Osteoblast (primary cell): ENCODE results near the gene SMIM24. TPM values are rescaled to one million over a fixed set of nuclear protein-coding genes. Genes with fewer than 3 reads are reported as not detected.

Experiments used
- DNase-seq: peaks from one replicate; pipeline ENCODE4 v3.0.0; 2011; ENCODE audit warnings: low spot score, mixed read lengths; ENCODE audit not compliant: insufficient read length; ENCODE audit errors: missing footprints
- H2AFZ ChIP-seq: 2 replicates; pipeline ENCODE4 v1.6.0; 2011; ENCODE audit warnings: mild to moderate bottlenecking, low read length
- H3K27ac ChIP-seq: 2 replicates; pipeline ENCODE4 v1.5.1; 2011; ENCODE audit warnings: mild to moderate bottlenecking, low read depth, low read length, moderate library complexity
- H3K27me3 ChIP-seq: 2 replicates; pipeline ENCODE4 v1.6.0; 2012; ENCODE audit warnings: mild to moderate bottlenecking, control low read depth, inconsistent platforms, low read length, moderate library complexity; ENCODE audit not compliant: insufficient read depth
- H3K36me3 ChIP-seq: 2 replicates; pipeline ENCODE4 v1.5.1; 2011; ENCODE audit warnings: mild to moderate bottlenecking, low read length, control low read depth, moderate library complexity; ENCODE audit not compliant: insufficient read depth
- H3K4me1 ChIP-seq: 2 replicates; pipeline ENCODE4 v1.5.1; 2011; ENCODE audit warnings: mild to moderate bottlenecking, low read length, control low read depth, moderate library complexity; ENCODE audit not compliant: insufficient read depth
- H3K4me2 ChIP-seq: 2 replicates; pipeline ENCODE4 v1.6.0; 2011; ENCODE audit warnings: mild to moderate bottlenecking, low read length; ENCODE audit not compliant: insufficient read depth
- H3K4me3 ChIP-seq: fragments of 200-600 bp; sonication (generic); 3 replicates; pipeline ENCODE4 v1.5.1; 2012; ENCODE audit warnings: mild to moderate bottlenecking, low read length, inconsistent platforms; ENCODE audit not compliant: insufficient read depth
- H3K79me2 ChIP-seq: 2 replicates; pipeline ENCODE4 v1.6.0; 2012; ENCODE audit warnings: mild to moderate bottlenecking, low read length, control low read depth, inconsistent platforms; ENCODE audit not compliant: insufficient read depth
- H3K9me3 ChIP-seq: 2 replicates; pipeline ENCODE4 v1.5.1; 2011; ENCODE audit warnings: low read depth, low read length, control low read depth
- H4K20me1 ChIP-seq: 2 replicates; pipeline ENCODE4 v1.6.0; 2012; ENCODE audit warnings: mild to moderate bottlenecking, low read length, control low read depth; ENCODE audit not compliant: insufficient read depth
- total RNA-seq: library from RNA; depleted of rRNA; stranded (reverse); fragments of >200 nt; gene quantifications from 2 replicates; pipeline ENCODE4 v1.2.3, GENCODE V29; 2012
- TF ChIP-seq, protein P1 (sequence below): IDR thresholded peaks from 2 replicates; pipeline ENCODE4 v1.5.1; 2011; ENCODE audit warnings: mild to moderate bottlenecking, low read depth, low read length, moderate library complexity; ENCODE audit errors: extremely low read depth

The SMIM24 gene
- total RNA-seq, 1 donor: not detected

DNA sequence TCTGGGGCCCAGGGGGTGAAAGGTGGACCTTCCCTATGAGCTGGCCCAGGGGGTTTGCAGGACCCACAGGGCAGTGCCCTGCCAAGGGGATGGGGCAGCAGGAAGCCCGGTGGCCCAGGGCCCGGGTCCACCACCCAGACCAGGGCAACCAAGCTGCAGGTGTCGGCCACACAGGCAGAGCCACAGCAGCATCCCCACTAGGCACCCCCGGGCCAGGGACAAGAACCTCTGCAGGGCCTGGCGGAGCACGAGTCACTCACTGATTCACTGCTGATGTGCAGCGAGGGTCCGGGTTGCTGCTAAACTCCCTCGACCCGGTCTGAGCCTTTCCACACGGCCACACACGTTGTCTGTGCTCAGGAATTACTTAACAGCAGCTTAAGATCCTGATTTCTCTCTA lies 34.6 kb upstream of the SMIM24 start:
- H3K9me3 ChIP-seq: no peaks in the 10 kb centered on the region
- peaks cover 18% of the 10 kb centered on the region for H3K36me3 ChIP-seq
- TF ChIP-seq, protein P1, sequence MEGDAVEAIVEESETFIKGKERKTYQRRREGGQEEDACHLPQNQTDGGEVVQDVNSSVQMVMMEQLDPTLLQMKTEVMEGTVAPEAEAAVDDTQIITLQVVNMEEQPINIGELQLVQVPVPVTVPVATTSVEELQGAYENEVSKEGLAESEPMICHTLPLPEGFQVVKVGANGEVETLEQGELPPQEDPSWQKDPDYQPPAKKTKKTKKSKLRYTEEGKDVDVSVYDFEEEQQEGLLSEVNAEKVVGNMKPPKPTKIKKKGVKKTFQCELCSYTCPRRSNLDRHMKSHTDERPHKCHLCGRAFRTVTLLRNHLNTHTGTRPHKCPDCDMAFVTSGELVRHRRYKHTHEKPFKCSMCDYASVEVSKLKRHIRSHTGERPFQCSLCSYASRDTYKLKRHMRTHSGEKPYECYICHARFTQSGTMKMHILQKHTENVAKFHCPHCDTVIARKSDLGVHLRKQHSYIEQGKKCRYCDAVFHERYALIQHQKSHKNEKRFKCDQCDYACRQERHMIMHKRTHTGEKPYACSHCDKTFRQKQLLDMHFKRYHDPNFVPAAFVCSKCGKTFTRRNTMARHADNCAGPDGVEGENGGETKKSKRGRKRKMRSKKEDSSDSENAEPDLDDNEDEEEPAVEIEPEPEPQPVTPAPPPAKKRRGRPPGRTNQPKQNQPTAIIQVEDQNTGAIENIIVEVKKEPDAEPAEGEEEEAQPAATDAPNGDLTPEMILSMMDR: no peak
- H3K4me1 ChIP-seq: peaks cover 17% of the 10 kb centered on the region
- H4K20me1 ChIP-seq: peaks cover 85% of the 10 kb centered on the region
- DNase-seq: peak; percentile 89
- H3K27ac ChIP-seq: peak overlapping the region; percentile 37
- H3K4me2 ChIP-seq: no peak overlapping the region
- H2AFZ ChIP-seq: no peak overlapping the region
- peaks cover 99% of the 10 kb centered on the region for H3K79me2 ChIP-seq
- no peaks in the 10 kb centered on the region for H3K27me3 ChIP-seq
- no peak overlapping the region for H3K4me3 ChIP-seq

DNA sequence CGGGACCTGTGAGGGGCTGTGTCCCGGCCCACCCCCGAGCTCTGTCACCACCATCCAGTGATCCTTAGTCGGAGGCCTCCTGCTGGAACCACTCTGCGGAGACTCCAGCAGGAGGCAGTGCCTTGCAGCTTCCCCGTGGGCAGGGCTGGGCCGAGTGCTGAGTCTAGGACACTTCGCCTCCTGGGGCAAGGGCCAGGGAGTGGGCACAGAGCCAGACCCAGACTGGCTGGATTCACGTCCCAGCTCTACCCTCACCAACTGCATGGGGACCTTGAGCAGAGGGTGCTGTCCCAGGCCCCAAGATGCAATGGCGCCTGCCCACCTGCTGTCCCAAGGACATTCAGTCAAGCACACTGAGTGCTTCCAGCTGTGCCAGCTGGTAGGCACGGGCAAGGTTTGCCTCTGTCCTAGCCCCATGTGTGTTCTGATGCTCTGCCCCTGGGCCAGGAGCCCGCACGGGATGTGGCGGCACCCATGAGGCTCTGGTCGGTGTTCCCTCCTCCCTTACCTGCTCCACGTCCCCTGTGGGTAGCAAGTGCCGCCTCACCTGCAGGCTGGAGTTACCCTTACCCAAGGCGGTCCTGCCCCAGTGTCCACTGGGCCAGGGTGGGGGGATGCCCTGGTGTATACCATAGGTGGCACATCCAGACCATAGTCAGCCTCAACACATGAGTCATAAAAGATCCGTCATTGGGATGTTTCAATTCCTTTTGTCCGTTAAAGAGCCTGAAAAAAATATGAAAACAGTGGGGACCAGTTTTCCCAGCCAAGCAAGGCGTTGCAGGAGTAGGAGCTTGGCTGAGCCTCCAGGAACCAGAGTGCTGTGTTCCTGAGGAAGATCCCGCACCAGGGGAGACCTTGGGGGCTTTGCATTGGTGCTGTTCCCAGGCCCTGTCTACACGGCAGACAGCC lies 33.2 kb upstream of the SMIM24 start:
- TF ChIP-seq, protein P1: peak; percentile 18
- peaks cover 32% of the 10 kb centered on the region for H3K4me1 ChIP-seq
- no peak overlapping the region for H3K4me3 ChIP-seq
- no peaks in the 10 kb centered on the region for H3K9me3 ChIP-seq
- H4K20me1 ChIP-seq: peaks cover 84% of the 10 kb centered on the region
- peaks cover 14% of the 10 kb centered on the region for H3K36me3 ChIP-seq
- H3K79me2 ChIP-seq: peaks cover 99% of the 10 kb centered on the region
- DNase-seq: peak; percentile 91
- peak overlapping the region; percentile 37 for H3K27ac ChIP-seq
- no peaks in the 10 kb centered on the region for H3K27me3 ChIP-seq
- no peak overlapping the region for H3K4me2 ChIP-seq
- no peak overlapping the region for H2AFZ ChIP-seq

DNA sequence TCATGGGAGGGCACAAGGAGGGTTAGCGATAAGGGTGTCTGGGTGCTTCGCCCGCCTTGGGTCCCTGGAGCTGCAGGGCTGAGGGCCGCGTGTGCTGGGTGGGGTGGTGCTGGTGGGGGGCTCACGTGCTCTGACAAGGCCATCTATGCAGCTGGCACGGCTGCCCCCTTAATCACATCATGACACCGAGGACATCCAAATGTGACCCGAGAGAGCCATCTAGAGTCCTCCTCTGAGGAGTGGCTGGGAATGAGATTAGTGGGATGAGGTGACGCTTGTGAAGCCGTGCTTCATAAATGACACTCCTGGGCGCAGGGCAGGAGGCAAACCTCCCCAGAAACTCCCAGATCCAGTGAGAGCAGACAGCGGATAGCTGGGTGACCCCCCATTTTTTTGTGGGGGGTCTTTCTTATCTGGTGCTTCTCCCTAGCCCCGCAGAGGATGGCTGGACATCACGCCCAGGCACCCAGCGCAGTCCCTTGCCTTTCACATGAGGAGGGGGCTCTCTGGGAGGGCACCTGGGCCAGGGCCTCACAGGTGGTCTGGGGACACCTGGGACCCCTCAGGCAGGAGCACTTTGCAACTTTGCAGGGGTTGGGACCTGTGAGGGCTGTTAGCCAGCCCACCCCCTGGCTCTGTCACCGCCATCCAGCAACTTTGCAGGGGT lies 32.4 kb upstream of the SMIM24 start:
- Histone ChIP-seq H3K27me3 (no peaks in the 10 kb centered on the region), H3K4me1 (peaks cover 32% of the 10 kb centered on the region), H3K4me3 (no peak overlapping the region), H3K79me2 (peaks cover 99% of the 10 kb centered on the region), H4K20me1 (peaks cover 85% of the 10 kb centered on the region), H2AFZ (no peak overlapping the region), H3K9me3 (no peaks in the 10 kb centered on the region), H3K4me2 (no peak overlapping the region), H3K27ac (no peak overlapping the region), H3K36me3 (peaks cover 14% of the 10 kb centered on the region)
- no peak for DNase-seq
- TF ChIP-seq, protein P1: no peak
